Chondrocyte (in vitro differentiated cells): ENCODE results near the gene HNRNPA3. TPM values are rescaled to one million over a fixed set of nuclear protein-coding genes. Genes with fewer than 3 reads are reported as not detected.
"Not testable (repeated sequence)": the region's sequence is repeated elsewhere in the genome, so short reads cannot be mapped to it uniquely, and the experiment has no call there.

Source experiments
- DNase-seq: peaks from one replicate; pipeline ENCODE4 v3.0.0; 2021; ENCODE audit warnings: mixed read lengths, low spot score
- H3K27ac Mint-ChIP-seq: one replicate; pipeline ENCODE4 v1.8.0; 2021; ENCODE audit warnings: mild to moderate bottlenecking, moderate library complexity, mixed read lengths; ENCODE audit not compliant: unreplicated experiment
- H3K27me3 Mint-ChIP-seq: 2 replicates; pipeline ENCODE4 v1.8.0; 2021; ENCODE audit warnings: low read depth, mixed read lengths
- H3K36me3 Mint-ChIP-seq: 2 replicates; pipeline ENCODE4 v1.8.0; 2021; ENCODE audit warnings: low read depth, mixed read lengths
- H3K4me1 Mint-ChIP-seq: 2 replicates; pipeline ENCODE4 v1.8.0; 2021; ENCODE audit warnings: low read depth, mild to moderate bottlenecking, mixed read lengths
- H3K4me3 Mint-ChIP-seq: one replicate; pipeline ENCODE4 v1.8.0; 2021; ENCODE audit warnings: mild to moderate bottlenecking, moderate library complexity, mixed read lengths; ENCODE audit not compliant: unreplicated experiment
- H3K9me3 Mint-ChIP-seq: 2 replicates; pipeline ENCODE4 v1.8.0; 2021; ENCODE audit warnings: low read depth, mixed read lengths
- CTCF ChIP-seq: fragments of 200-600 bp; sonication (generic); IDR thresholded peaks from 2 replicates; pipeline ENCODE4 v1.5.0; 2021; ENCODE audit warnings: antibody characterized with exemption, mild to moderate bottlenecking, moderate library complexity
- total RNA-seq: library from RNA; stranded (reverse); gene quantifications from 3 replicates; pipeline ENCODE4 v1.2.1, GENCODE V29; 2021

Gene HNRNPA3
- total RNA-seq, 1 donor from 2014 or later, result 98.0 TPM

- no peak overlapping the region for H3K27ac Mint-ChIP-seq
- peaks cover 7% of the 10 kb centered on the region for H3K4me1 Mint-ChIP-seq
- no peak for DNase-seq
- no peak for TF ChIP-seq CTCF
- no peaks in the 10 kb centered on the region for H3K9me3 Mint-ChIP-seq
- H3K4me3 Mint-ChIP-seq, result no peak overlapping the region
- H3K36me3 Mint-ChIP-seq, result no peaks in the 10 kb centered on the region
- H3K27me3 Mint-ChIP-seq, result no peaks in the 10 kb centered on the region
Measured at GRCh38 chr2:177180269-177181000, 32.2 kb upstream of the HNRNPA3 start.

DNA sequence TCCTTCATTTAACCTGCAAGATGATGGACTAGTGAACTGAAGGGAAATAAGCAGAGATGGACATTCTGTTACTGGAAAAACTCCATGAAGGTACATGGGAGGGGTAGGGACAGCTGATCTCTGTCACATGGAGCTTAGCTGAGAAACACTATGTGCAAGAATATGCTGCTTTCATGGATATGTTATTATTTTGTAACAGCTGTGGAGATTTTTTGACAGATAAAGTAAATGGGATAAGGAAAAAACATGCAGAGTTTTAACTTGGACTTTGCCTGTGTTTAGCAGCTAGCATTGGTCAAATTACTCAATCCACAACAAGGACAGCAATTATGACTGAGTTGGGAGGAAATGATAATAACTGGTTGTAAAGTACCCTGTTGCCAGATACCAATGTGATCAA lies 28.7 kb upstream of the HNRNPA3 start:
- TF ChIP-seq CTCF, result no peak
- no peak overlapping the region for H3K4me3 Mint-ChIP-seq

DNA sequence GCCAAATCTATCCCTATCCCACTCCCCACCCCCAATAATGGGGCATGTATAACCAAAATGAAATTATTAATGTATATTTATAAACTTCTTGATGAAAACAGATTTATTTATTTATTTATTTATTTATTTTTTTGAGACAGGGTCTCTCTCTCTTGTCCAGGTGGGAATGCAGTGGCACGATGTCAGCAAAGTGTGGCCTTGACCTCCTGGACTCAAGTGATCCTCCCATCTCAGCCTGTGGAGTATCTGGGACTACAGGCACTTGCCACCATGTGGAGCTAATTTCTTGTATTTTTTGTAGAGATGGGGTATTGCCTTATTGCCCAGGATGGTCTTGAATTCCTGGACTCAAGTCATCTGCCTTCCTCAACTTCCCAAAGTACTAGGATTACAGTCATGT lies 28.0 kb upstream of the HNRNPA3 start:
- Mint-ChIP-seq H3K36me3 (no peaks in the 10 kb centered on the region), H3K27me3 (no peaks in the 10 kb centered on the region), H3K4me1 (peaks cover 8% of the 10 kb centered on the region), H3K4me3 (no peak overlapping the region), H3K9me3 (no peaks in the 10 kb centered on the region), H3K27ac (no peak overlapping the region)
- no peak for TF ChIP-seq CTCF
- DNase-seq, result no peak

More for the DNA sequence above, 28.7 kb upstream of the HNRNPA3 start:
- Mint-ChIP-seq H3K36me3 (no peaks in the 10 kb centered on the region), H3K27ac (no peak overlapping the region), H3K4me1 (peaks cover 8% of the 10 kb centered on the region), H3K27me3 (no peaks in the 10 kb centered on the region), H3K9me3 (no peaks in the 10 kb centered on the region)
- DNase-seq, result no peak

GRCh38 chr2:177186038-177186437 lies 26.6 kb upstream of the HNRNPA3 start:
- not testable (repeated sequence) for H3K4me3 Mint-ChIP-seq, H3K27me3 Mint-ChIP-seq, DNase-seq, H3K9me3 Mint-ChIP-seq, H3K36me3 Mint-ChIP-seq, H3K27ac Mint-ChIP-seq, H3K4me1 Mint-ChIP-seq

DNA sequence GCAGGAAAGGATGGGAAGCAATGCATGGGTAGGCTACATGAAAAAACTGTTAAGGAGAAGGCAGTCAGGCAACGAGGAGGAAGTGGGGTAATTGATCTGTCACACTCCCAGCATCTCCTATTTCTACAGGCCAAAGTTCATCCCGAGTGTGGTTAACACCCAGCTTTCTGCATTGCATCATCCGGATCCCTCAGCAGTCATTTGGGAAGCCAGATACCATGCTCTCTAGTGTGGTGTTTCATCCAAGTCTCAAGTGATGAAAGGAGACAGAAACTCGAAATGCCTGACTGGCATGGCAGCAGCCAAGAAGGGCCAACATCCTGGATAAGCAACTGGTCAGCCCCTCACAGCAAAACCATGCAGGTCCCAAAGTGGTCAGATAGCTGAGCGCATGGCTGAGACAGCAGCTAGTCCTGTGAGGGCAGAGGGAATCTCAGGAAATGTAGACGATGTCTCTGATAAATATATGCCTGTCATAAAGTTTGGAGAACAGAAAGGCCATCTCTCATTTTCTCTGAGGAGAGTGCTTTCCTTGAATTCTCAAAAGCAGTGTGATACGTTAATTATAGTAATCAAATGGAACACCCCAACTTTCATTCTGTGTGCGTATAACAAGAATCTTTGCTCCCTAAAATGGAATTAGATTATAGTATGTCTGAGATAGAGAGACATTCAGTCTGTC lies 24.8 kb upstream of the HNRNPA3 start:
- Mint-ChIP-seq H3K4me1 (peaks cover 8% of the 10 kb centered on the region), H3K9me3 (no peaks in the 10 kb centered on the region), H3K36me3 (no peaks in the 10 kb centered on the region), H3K27ac (peak overlapping the region; percentile 60), H3K27me3 (no peaks in the 10 kb centered on the region), H3K4me3 (no peak overlapping the region)
- DNase-seq, result no peak
- no peak for TF ChIP-seq CTCF
